Nephron (organoid): ENCODE measurements around the gene PPP4R4.
A peak's percentile ranks its signal among the peaks of the same experiment; 100 is the strongest.

Source experiments
- H3K27ac Mint-ChIP-seq, 3 experiments: 2 replicates each; pipeline ENCODE4 v1.8.0; 2020; ENCODE audit warnings: mixed read lengths in 3 of 3, mild to moderate bottlenecking in 2 of 3, moderate library complexity in 1 of 3
- H3K27me3 Mint-ChIP-seq: 2 replicates; pipeline ENCODE4 v1.8.0; 2021; ENCODE audit warnings: low read depth, mild to moderate bottlenecking, moderate library complexity, mixed read lengths
- H3K36me3 Mint-ChIP-seq: 2 replicates; pipeline ENCODE4 v1.8.0; 2020; ENCODE audit warnings: low read depth, mixed read lengths
- H3K4me1 Mint-ChIP-seq: 2 replicates; pipeline ENCODE4 v1.8.0; 2020; ENCODE audit warnings: mixed read lengths
- H3K4me3 Mint-ChIP-seq, 3 experiments: 2 replicates each; pipeline ENCODE4 v1.8.0; 2020; ENCODE audit warnings: mild to moderate bottlenecking in 3 of 3, mixed read lengths in 3 of 3, moderate library complexity in 2 of 3
- H3K9me3 Mint-ChIP-seq: 2 replicates; pipeline ENCODE4 v1.8.0; 2020; ENCODE audit warnings: mixed read lengths
- CTCF ChIP-seq, 3 experiments: fragments of 200-600 bp; sonication (generic); IDR thresholded peaks; one replicate each; pipeline ENCODE4 v1.5.0; 2021; ENCODE audit warnings: antibody characterized with exemption in 3 of 3; ENCODE audit not compliant: unreplicated experiment in 3 of 3

PPP4R4 gene

GRCh38 chr14:94142836-94143235 lies 31.3 kb upstream of the PPP4R4 start:
- Mint-ChIP-seq H3K36me3 (no peaks in the 10 kb centered on the region), H3K27ac (no peak overlapping the region), H3K27me3 (peaks cover 17% of the 10 kb centered on the region), H3K9me3 (no peaks in the 10 kb centered on the region), H3K4me1 (no peaks in the 10 kb centered on the region), H3K4me3 (no peak overlapping the region)
- TF ChIP-seq CTCF (IDR thresholded peaks at IDR 0.05; ENCODE audit: unreplicated experiment in 3 of 3) = no peak

- H3K4me3 Mint-ChIP-seq = no peak overlapping the region
- TF ChIP-seq CTCF (IDR thresholded peaks at IDR 0.05; ENCODE audit: unreplicated experiment in 3 of 3) = peak; percentile 19 to 32 (median 21)
- no peaks in the 10 kb centered on the region for H3K4me1 Mint-ChIP-seq
- no peaks in the 10 kb centered on the region for H3K36me3 Mint-ChIP-seq
- H3K9me3 Mint-ChIP-seq = no peaks in the 10 kb centered on the region
- H3K27ac Mint-ChIP-seq = no peak overlapping the region
- peaks cover 19% of the 10 kb centered on the region for H3K27me3 Mint-ChIP-seq
Measured at GRCh38 chr14:94143239-94143638, 30.9 kb upstream of the PPP4R4 start.

GRCh38 chr14:94143711-94144110 lies 30.4 kb upstream of the PPP4R4 start:
- Mint-ChIP-seq H3K4me3 (no peak overlapping the region), H3K27me3 (peaks cover 20% of the 10 kb centered on the region), H3K27ac (no peak overlapping the region), H3K36me3 (no peaks in the 10 kb centered on the region), H3K4me1 (no peaks in the 10 kb centered on the region), H3K9me3 (no peaks in the 10 kb centered on the region)
- no peak for TF ChIP-seq CTCF (IDR thresholded peaks at IDR 0.05; ENCODE audit: unreplicated experiment in 3 of 3)

GRCh38 chr14:94144765-94145164 lies 29.4 kb upstream of the PPP4R4 start:
- Mint-ChIP-seq H3K27me3 (peaks cover 23% of the 10 kb centered on the region), H3K36me3 (no peaks in the 10 kb centered on the region), H3K27ac (no peak overlapping the region), H3K9me3 (peaks cover 4% of the 10 kb centered on the region), H3K4me3 (no peak overlapping the region), H3K4me1 (no peaks in the 10 kb centered on the region)
- TF ChIP-seq CTCF (IDR thresholded peaks at IDR 0.05; ENCODE audit: unreplicated experiment in 3 of 3) = no peak

- H3K9me3 Mint-ChIP-seq = peaks cover 5% of the 10 kb centered on the region
Measured at GRCh38 chr14:94145902-94146527, 28.1 kb upstream of the PPP4R4 start.

More at GRCh38 chr14:94145902-94146527, 28.1 kb upstream of the PPP4R4 start:
- H3K4me1 Mint-ChIP-seq = no peaks in the 10 kb centered on the region
- no peaks in the 10 kb centered on the region for H3K36me3 Mint-ChIP-seq
- peaks cover 21% of the 10 kb centered on the region for H3K27me3 Mint-ChIP-seq
- no peak overlapping the region for H3K27ac Mint-ChIP-seq
- H3K4me3 Mint-ChIP-seq = no peak overlapping the region
- no peak for TF ChIP-seq CTCF (IDR thresholded peaks at IDR 0.05; ENCODE audit: unreplicated experiment in 3 of 3)
